ENCODE results near the gene SEC31B. TPM values are rescaled to one million over a fixed set of nuclear protein-coding genes. Genes with fewer than 3 reads are reported as not detected.

Gene SEC31B
- total RNA-seq, 2 donors from 2014 or later = 9.0 to 13.6 TPM

GRCh38 chr10:100505164-100505563 lies 14.5 kb downstream of the SEC31B start:
- no peak overlapping the region for H3K27ac Mint-ChIP-seq
- peaks cover 94% of the 10 kb centered on the region for H3K27me3 ChIP-seq (ENCODE audit: control insufficient read depth, insufficient read depth, low read length, poor library complexity, severe bottlenecking)
- 93% methylated on average over 2 of the region's 2 CpGs; no CpG with 5 or more reads in 1 of the 2 experiments for WGBS, 2 experiments (ENCODE audit: insufficient coverage in 1 of 2, insufficient read length in 1 of 2)
- no peaks in the 10 kb centered on the region for H3K4me1 ChIP-seq (ENCODE audit: control insufficient read depth, insufficient read depth, low read length)
- no peaks in the 10 kb centered on the region for H3K9me3 ChIP-seq (ENCODE audit: control insufficient read depth, low read length)
- no peaks in the 10 kb centered on the region for H3K4me1 Mint-ChIP-seq
- H3K27ac ChIP-seq (ENCODE audit: low read depth, low read length) = peak overlapping the region; percentile 51
- no peaks in the 10 kb centered on the region for H3K9me3 Mint-ChIP-seq
- H3K9ac ChIP-seq (ENCODE audit: extremely low read depth, low read length, poor library complexity, severe bottlenecking) = no peak overlapping the region
- no peak overlapping the region for H3K4me3 Mint-ChIP-seq
- peaks cover 5% of the 10 kb centered on the region for H3K36me3 Mint-ChIP-seq (ENCODE audit: low read depth)
- no peak for DNase-seq
- H3K27me3 Mint-ChIP-seq (ENCODE audit: insufficient read depth) = peaks cover 96% of the 10 kb centered on the region
- no peaks in the 10 kb centered on the region for H3K36me3 ChIP-seq (ENCODE audit: control insufficient read depth, insufficient read depth, low read length)
- no peak overlapping the region for H3K4me3 ChIP-seq (ENCODE audit: low read length)
- no peak for TF ChIP-seq CTCF (conservative IDR thresholded peaks at IDR 0.05)

GRCh38 chr10:100504096-100504495 lies 15.6 kb downstream of the SEC31B start:
- peaks cover 96% of the 10 kb centered on the region for H3K27me3 Mint-ChIP-seq (ENCODE audit: insufficient read depth)
- H3K27ac Mint-ChIP-seq = no peak overlapping the region
- no peaks in the 10 kb centered on the region for H3K4me1 ChIP-seq (ENCODE audit: control insufficient read depth, insufficient read depth, low read length)
- H3K27me3 ChIP-seq (ENCODE audit: control insufficient read depth, insufficient read depth, low read length, poor library complexity, severe bottlenecking) = peaks cover 94% of the 10 kb centered on the region
- H3K4me1 Mint-ChIP-seq = no peaks in the 10 kb centered on the region
- peaks cover 5% of the 10 kb centered on the region for H3K36me3 Mint-ChIP-seq (ENCODE audit: low read depth)
- WGBS, 2 experiments (ENCODE audit: insufficient coverage in 1 of 2, insufficient read length in 1 of 2) = 82 to 91% methylated on average over 5 of the region's 5 CpGs
- TF ChIP-seq CTCF (conservative IDR thresholded peaks at IDR 0.05) = no peak
- no peak overlapping the region for H3K4me3 Mint-ChIP-seq
- DNase-seq = no peak
- no peaks in the 10 kb centered on the region for H3K36me3 ChIP-seq (ENCODE audit: control insufficient read depth, insufficient read depth, low read length)
- peak overlapping the region; percentile 48 for H3K27ac ChIP-seq (ENCODE audit: low read depth, low read length)
- H3K9me3 Mint-ChIP-seq = no peaks in the 10 kb centered on the region
- no peak overlapping the region for H3K9ac ChIP-seq (ENCODE audit: extremely low read depth, low read length, poor library complexity, severe bottlenecking)
- no peak overlapping the region for H3K4me3 ChIP-seq (ENCODE audit: low read length)
- H3K9me3 ChIP-seq (ENCODE audit: control insufficient read depth, low read length) = no peaks in the 10 kb centered on the region

- H3K4me1 Mint-ChIP-seq = no peaks in the 10 kb centered on the region
- DNase-seq = no peak
- Histone ChIP-seq H3K36me3 (ENCODE audit: control insufficient read depth, insufficient read depth, low read length) (no peaks in the 10 kb centered on the region), H3K4me1 (ENCODE audit: control insufficient read depth, insufficient read depth, low read length) (no peaks in the 10 kb centered on the region), H3K9ac (ENCODE audit: extremely low read depth, low read length, poor library complexity, severe bottlenecking) (no peak overlapping the region), H3K4me3 (ENCODE audit: low read length) (no peak overlapping the region), H3K9me3 (ENCODE audit: control insufficient read depth, low read length) (no peaks in the 10 kb centered on the region), H3K27me3 (ENCODE audit: control insufficient read depth, insufficient read depth, low read length, poor library complexity, severe bottlenecking) (peaks cover 95% of the 10 kb centered on the region), H3K27ac (ENCODE audit: low read depth, low read length) (no peak overlapping the region)
- peaks cover 96% of the 10 kb centered on the region for H3K27me3 Mint-ChIP-seq (ENCODE audit: insufficient read depth)
- 86 to 93% methylated on average over 1 of the region's 1 CpG for WGBS, 2 experiments (ENCODE audit: insufficient coverage in 1 of 2, insufficient read length in 1 of 2)
- peaks cover 5% of the 10 kb centered on the region for H3K36me3 Mint-ChIP-seq (ENCODE audit: low read depth)
- no peak for TF ChIP-seq CTCF (conservative IDR thresholded peaks at IDR 0.05)
- H3K4me3 Mint-ChIP-seq = no peak overlapping the region
- H3K27ac Mint-ChIP-seq = no peak overlapping the region
- no peaks in the 10 kb centered on the region for H3K9me3 Mint-ChIP-seq
Measured at GRCh38 chr10:100502926-100503494, 16.7 kb downstream of the SEC31B start.
